HepG2 (cell line): ENCODE measurements around the gene SSR2. TPM values are rescaled to one million over a fixed set of nuclear protein-coding genes. Genes with fewer than 3 reads are reported as not detected.

ENCODE experiments used
- ATAC-seq: fragments of 200-7000 bp; cut with Tn5 transposase; 3 replicates; pipeline ENCODE4 v1.9.1; 2020; ENCODE audit warnings: mild to moderate bottlenecking, moderate library complexity
- BruUV-seq: library from RNA; stranded (reverse); fragments of 400-500 nt; replicated peaks from 2 replicates; lab custom pipeline; 2021; lab: Mats Ljungman, UMichigan
- CTCF ChIA-PET: fragments of 300-600 bp; formaldehyde crosslinking; extraction: SDS; loops from one replicate; lab custom pipeline; 2021; ENCODE audit warnings: low total read pairs, inconsistent platforms, low intra/inter-chr PET ratio; lab: Yijun Ruan, JAX
- POLR2A ChIA-PET: fragments of 350-600 bp; sonication (Branson Sonifier 250); formaldehyde crosslinking; loops from one replicate; lab custom pipeline; 2020; ENCODE audit warnings: antibody characterized with exemption, inconsistent platforms; lab: Yijun Ruan, JAX
- DNase-seq: peaks from one replicate; pipeline ENCODE4 v3.0.0-alpha.2; 2015; ENCODE audit warnings: low spot score
- FAIRE-seq: peaks from 3 replicates; lab custom pipeline; 2011; peaks lifted over from hg19 to GRCh38; lab: Jason Lieb, UNC
- H2AFZ ChIP-seq: one replicate; pipeline ENCODE4 v1.6.1; 2011; ENCODE audit warnings: low read length, inconsistent platforms
- H3K27ac ChIP-seq: fragments of 300-600 bp; 3 replicates; pipeline ENCODE4 v1.8.0; 2011; ENCODE audit warnings: mixed run types, mild to moderate bottlenecking, mixed read lengths, low read length, inconsistent platforms; ENCODE audit not compliant: insufficient read depth; ENCODE audit errors: extremely low read length
- H3K27me3 ChIP-seq, 2 experiments: fragments of 200-600 bp in 1 of 2; 2 replicates in 1 of 2; 3 replicates in 1 of 2; pipeline versions ENCODE4 v1.6.0 to v1.8.0; 2011; ENCODE audit warnings: low read length in 2 of 2, mild to moderate bottlenecking in 2 of 2, moderate library complexity in 2 of 2, inconsistent platforms in 1 of 2; ENCODE audit not compliant: insufficient read depth in 2 of 2, control insufficient read depth in 1 of 2
- H3K36me3 ChIP-seq, 2 experiments: fragments of 200-600 bp in 1 of 2; replicated peaks in 1 of 2; 2 replicates in 1 of 2; 3 replicates in 1 of 2; pipeline versions ENCODE4 v1.5.1 to v1.8.0; 2011; ENCODE audit warnings: low read length in 2 of 2, inconsistent platforms in 1 of 2; ENCODE audit not compliant: insufficient read depth in 2 of 2, control insufficient read depth in 1 of 2
- H3K4me1 ChIP-seq: 2 replicates; pipeline ENCODE4 v1.5.1; 2012; ENCODE audit warnings: low read length, inconsistent platforms; ENCODE audit not compliant: insufficient read depth
- H3K4me2 ChIP-seq: 2 replicates; pipeline ENCODE4 v1.6.0; 2011; ENCODE audit warnings: low read depth, low read length, inconsistent platforms
- H3K4me3 ChIP-seq, 3 experiments: fragments of 200-600 bp in 1 of 3; sonication (generic), shearing (Covaris generic) in 1 of 3; replicated peaks in 1 of 3; 2 replicates each; pipeline ENCODE4 v1.5.1; 2011 to 2016; ENCODE audit warnings: low read length in 3 of 3, inconsistent platforms in 2 of 3, low read depth in 2 of 3, mild to moderate bottlenecking in 2 of 3, control low read depth in 1 of 3, mixed read lengths in 1 of 3; ENCODE audit not compliant: insufficient read depth in 1 of 3
- H3K79me2 ChIP-seq: one replicate; pipeline ENCODE4 v1.6.1; 2011; ENCODE audit warnings: low read length, inconsistent platforms; ENCODE audit not compliant: insufficient read depth
- H3K9ac ChIP-seq: 2 replicates; pipeline ENCODE4 v1.6.0; 2011; ENCODE audit warnings: mild to moderate bottlenecking, low read depth, low read length, inconsistent platforms; ENCODE audit not compliant: insufficient read depth
- H3K9me3 ChIP-seq: 2 replicates; pipeline ENCODE4 v1.5.1; 2012; ENCODE audit warnings: mild to moderate bottlenecking, low read length
- H4K20me1 ChIP-seq: 2 replicates; pipeline ENCODE4 v1.6.0; 2011; ENCODE audit warnings: inconsistent platforms, mild to moderate bottlenecking, low read length, moderate library complexity; ENCODE audit not compliant: insufficient read depth
- FOXP4 ChIP-seq: sonication (generic); formaldehyde crosslinking; IDR thresholded peaks from 2 replicates; pipeline ENCODE4 v1.4.0; 2020; ENCODE audit warnings: missing genetic modification reagents
- TFE3 ChIP-seq: IDR thresholded peaks from 2 replicates; pipeline ENCODE4 v1.6.1; 2016
- ZBTB40 ChIP-seq, 2 experiments: fragments of 450-650 bp in 1 of 2; sonication (generic) in 1 of 2; formaldehyde crosslinking in 1 of 2; IDR thresholded peaks; 2 replicates each; pipeline versions ENCODE4 v1.6.1 to v1.8.0; 2016 to 2022; ENCODE audit warnings: antibody characterized with exemption in 1 of 2, mild to moderate bottlenecking in 1 of 2, missing genetic modification reagents in 1 of 2
- WGBS: methylation state at CpG from one replicate; pipeline ENCODE4 v1.1.6; 2017; ENCODE audit warnings: low lambda C conversion rate; 5-methylcytosine and 5-hydroxymethylcytosine counted together
- in situ Hi-C: cut with HindIII; loops from 2 replicates; pipeline ENCODE4 v1.10.0; 2017; ENCODE audit warnings: low pct_unique_long_range_greater_than_20kb; ENCODE audit not compliant: extremely low pct_ligation_motif_present
- intact Hi-C: fragments of 100-400 bp; cut with micrococcal nuclease; formaldehyde crosslinking; loops from one replicate; pipeline ENCODE4 v1.10.0; 2022; ENCODE audit not compliant: unreplicated experiment
- polyA plus RNA-seq, 8 experiments: library from polyadenylated mRNA; depleted of rRNA in 3 of 8; stranded (reverse) in 7 of 8; unstranded in 1 of 8; fragments of >200 nt; fragmentation: Illumina TruSeq in 4 of 8; extraction: Trizol in 4 of 8; gene quantifications; 2 replicates each; pipeline versions ENCODE4 v1.2.1 to v1.2.3, GENCODE V29; 2011 to 2016; ENCODE audit warnings: low read depth in 4 of 8, missing spikeins in 1 of 8, mixed read lengths in 1 of 8; ENCODE audit not compliant: insufficient read depth in 1 of 8
- total RNA-seq, 5 experiments: library from RNA; depleted of rRNA; stranded (reverse); fragments of >200 nt; fragmentation: Illumina TruSeq; extraction: Trizol; gene quantifications; 2 replicates each; pipeline ENCODE4 v1.2.3, GENCODE V29; 2016; ENCODE audit warnings: low read depth in 1 of 5

SSR2 gene
- total and polyA plus RNA-seq, 2 of the 13 experiments (the other 11 are each of a cell fraction or from before 2014, with no cell fraction given) = 284 to 461 TPM

- Histone ChIP-seq H2AFZ (no peak overlapping the region), H3K27me3 (no peaks in the 10 kb centered on the region), H3K4me1 (peaks cover 73% of the 10 kb centered on the region), H3K36me3 (peaks cover 22 to 47% of the 10 kb centered on the region in 2 experiments), H3K27ac (peak overlapping the region; percentile 86), H3K79me2 (peaks cover 30% of the 10 kb centered on the region), H3K9me3 (no peaks in the 10 kb centered on the region), H3K9ac (peak overlapping the region; percentile 29), H3K4me2 (peak overlapping the region; percentile 52), H3K4me3 (0 out of 6 replicates have a peak overlapping the region, but pooled peaks of 1 of the 3 experiments have one; percentile 14), H4K20me1 (peaks cover 2% of the 10 kb centered on the region; the same call in 1 of the 2 replicates)
- intact Hi-C loops (no loop called here), in situ Hi-C loops (no loop called here)
- 93% methylated on average over 7 of the region's 7 CpGs for WGBS
- ATAC-seq = no peak
- no peak for FAIRE-seq
- ChIA-PET CTCF (no interaction called here), POLR2A (interaction anchor here (0.8 to 5.0 kb wide), 9 partner anchors 9 to 33 kb away, joined by 3 to 64 read pairs (median 5); partner anchors contain the start of genes ARHGEF2 and KHDC4)
- no TSS peak for BruUV-seq
- no peak for TF ChIP-seq TFE3 (CRISPR knock-in tag)
- TF ChIP-seq FOXP4 = 0 out of 2 replicates have a peak, but pooled peaks have one; percentile 3
- TF ChIP-seq ZBTB40 (IDR thresholded peaks at IDR 0.05) = peak; percentile 70
- peak; percentile 51; the same call in 1 of the 2 replicates for TF ChIP-seq ZBTB40 (CRISPR knock-in tag; IDR thresholded peaks at IDR 0.05)
- DNase-seq = no peak
Measured at GRCh38 chr1:155968051-155968400, 52.7 kb downstream of the SSR2 start.
